PC-9 (cell line): ENCODE results near the gene KCNK5. TPM values are rescaled to one million over a fixed set of nuclear protein-coding genes. Genes with fewer than 3 reads are reported as not detected.

Source experiments
- BruUV-seq: library from RNA; stranded (reverse); fragments of 400-500 nt; replicated peaks from 2 replicates; lab custom pipeline; 2021; lab: Mats Ljungman, UMichigan
- CTCF ChIA-PET: fragments of 300-600 bp; sonication (Branson Sonifier 250); formaldehyde crosslinking; loops from one replicate; lab custom pipeline; 2022; ENCODE audit warnings: antibody characterized with exemption; lab: Charles Lee
- POLR2A ChIA-PET: fragments of 300-600 bp; sonication (Branson Sonifier 250); formaldehyde crosslinking; loops from one replicate; lab custom pipeline; 2022; ENCODE audit warnings: antibody characterized with exemption; ENCODE audit not compliant: unreplicated experiment; lab: Charles Lee
- DNase-seq, 2 experiments: peaks; one replicate each; pipeline versions ENCODE4 v3.0.0 to v3.0.0-alpha.2; 2015 to 2022; ENCODE audit warnings: mixed read lengths in 1 of 2
- H2AFZ ChIP-seq: fragments of 200-600 bp; sonication (generic); 2 replicates; pipeline ENCODE4 v1.8.1; 2017; ENCODE audit warnings: antibody characterized with exemption
- H3F3A ChIP-seq: fragments of 200-600 bp; sonication (generic); 2 replicates; pipeline ENCODE4 v1.8.1; 2017; ENCODE audit warnings: antibody characterized with exemption, mild to moderate bottlenecking, low read depth; ENCODE audit not compliant: insufficient read depth
- H3K27ac ChIP-seq: fragments of 200-600 bp; sonication (generic); 2 replicates; pipeline ENCODE4 v1.6.1; 2016; ENCODE audit warnings: mixed run types
- H3K27me3 ChIP-seq: fragments of 200-600 bp; sonication (generic); 2 replicates; pipeline ENCODE4 v1.6.1; 2016; ENCODE audit warnings: low read depth, mixed run types; ENCODE audit not compliant: insufficient read depth
- H3K36me3 ChIP-seq: fragments of 200-600 bp; sonication (generic); 2 replicates; pipeline ENCODE4 v1.6.1; 2016; ENCODE audit warnings: low read depth, mixed run types
- H3K4me1 ChIP-seq: fragments of 200-600 bp; sonication (generic); replicated peaks from 2 replicates; pipeline ENCODE4 v1.6.1; 2016; ENCODE audit warnings: mixed run types; ENCODE audit not compliant: insufficient read depth
- H3K4me2 ChIP-seq: fragments of 200-600 bp; sonication (generic); 2 replicates; pipeline ENCODE4 v1.6.1; 2017; ENCODE audit warnings: mixed run types
- H3K4me3 ChIP-seq: fragments of 200-600 bp; sonication (generic); 2 replicates; pipeline ENCODE4 v1.6.1; 2016; ENCODE audit warnings: mixed run types
- H3K79me2 ChIP-seq: fragments of 200-600 bp; sonication (generic); 2 replicates; pipeline ENCODE4 v1.6.1; 2017; ENCODE audit warnings: low read depth, mixed run types
- H3K9me2 ChIP-seq: fragments of 200-600 bp; sonication (generic); 2 replicates; pipeline ENCODE4 v1.8.1; 2017; ENCODE audit warnings: mild to moderate bottlenecking; ENCODE audit not compliant: insufficient read depth
- H3K9me3 ChIP-seq: fragments of 200-600 bp; sonication (generic); 2 replicates; pipeline ENCODE4 v1.8.1; 2016; ENCODE audit warnings: low read depth; ENCODE audit not compliant: insufficient read depth
- H4K20me1 ChIP-seq: fragments of 200-600 bp; sonication (generic); 2 replicates; pipeline ENCODE4 v1.8.1; 2017; ENCODE audit not compliant: insufficient read depth
- CTCF ChIP-seq: fragments of 200-600 bp; sonication (generic); conservative IDR thresholded peaks from 2 replicates; pipeline ENCODE4 v1.6.1; 2017; ENCODE audit warnings: mixed run types, antibody characterized with exemption, mild to moderate bottlenecking, moderate library complexity
- EZH2 ChIP-seq: fragments of 200-600 bp; sonication (generic); IDR thresholded peaks from 2 replicates; pipeline ENCODE4 v1.8.0; 2017; ENCODE audit warnings: antibody characterized with exemption, low read depth
- intact Hi-C: fragments of 100-400 bp; cut with micrococcal nuclease; formaldehyde crosslinking; loops from one replicate; pipeline ENCODE4 v1.10.0; 2022; ENCODE audit not compliant: unreplicated experiment
- total RNA-seq: library from RNA; stranded (reverse); gene quantifications from 2 replicates; pipeline ENCODE4 v1.2.3, GENCODE V29; 2021

KCNK5 gene
- total RNA-seq, 1 experiment from 2014 or later = 11.9 TPM

- H3K79me2 ChIP-seq = no peaks in the 10 kb centered on the region
- ChIA-PET POLR2A (no interaction called here), CTCF (interaction anchor here (0.5 kb wide), 1 partner anchor 1377 kb away, joined by 7 read pairs; no protein-coding TSS in a partner anchor)
- no peaks in the 10 kb centered on the region for H3F3A ChIP-seq
- no peak overlapping the region for H3K4me2 ChIP-seq
- no peaks in the 10 kb centered on the region for H3K27me3 ChIP-seq
- no peak overlapping the region for H2AFZ ChIP-seq
- no peaks in the 10 kb centered on the region for H3K36me3 ChIP-seq
- TF ChIP-seq CTCF (no peak), EZH2 (no peak)
- intact Hi-C loops = no loop called here
- peaks cover 2% of the 10 kb centered on the region for H3K9me3 ChIP-seq
- DNase-seq = peak in 1 of 2 experiments; percentile 32
- H3K4me1 ChIP-seq = no peaks in the 10 kb centered on the region
- H3K9me2 ChIP-seq = no peaks in the 10 kb centered on the region
- no TSS peak for BruUV-seq
- no peak overlapping the region for H3K27ac ChIP-seq
- no peaks in the 10 kb centered on the region for H4K20me1 ChIP-seq
- H3K4me3 ChIP-seq = no peak overlapping the region
Measured at GRCh38 chr6:39177130-39177529, 52.1 kb downstream of the KCNK5 start.

- POLR2A ChIA-PET = no interaction called here
- no peak overlapping the region for H3K4me2 ChIP-seq
- no peak overlapping the region for H3K27ac ChIP-seq
- no peaks in the 10 kb centered on the region for H3K27me3 ChIP-seq
- DNase-seq = no peak
- peaks cover 10% of the 10 kb centered on the region for H3K9me3 ChIP-seq
- no peaks in the 10 kb centered on the region for H3K79me2 ChIP-seq
- intact Hi-C loops = no loop called here
- TF ChIP-seq EZH2 (no peak), CTCF (no peak)
- peaks cover 31% of the 10 kb centered on the region for H3K4me1 ChIP-seq
- no peaks in the 10 kb centered on the region for H4K20me1 ChIP-seq
- CTCF ChIA-PET = no interaction called here
- BruUV-seq = no TSS peak
- H2AFZ ChIP-seq = no peak overlapping the region
- H3K36me3 ChIP-seq = 0 out of 2 replicates have a peak, but pooled peaks cover 4% of the 10 kb centered on the region
- H3K9me2 ChIP-seq = no peaks in the 10 kb centered on the region
- peaks cover 19% of the 10 kb centered on the region; the same call in 1 of the 2 replicates for H3F3A ChIP-seq
- H3K4me3 ChIP-seq = no peak overlapping the region
Measured at GRCh38 chr6:39173270-39173669, 56.0 kb downstream of the KCNK5 start.

GRCh38 chr6:39172377-39172757, 56.9 kb downstream of the KCNK5 start:
- no peaks in the 10 kb centered on the region for H3K27me3 ChIP-seq
- CTCF ChIA-PET = no interaction called here

More at GRCh38 chr6:39172377-39172757, 56.9 kb downstream of the KCNK5 start:
- DNase-seq = no peak
- Histone ChIP-seq H3K79me2 (no peaks in the 10 kb centered on the region), H3K4me2 (no peak overlapping the region), H3F3A (peaks cover 19% of the 10 kb centered on the region; the same call in 1 of the 2 replicates), H3K27ac (no peak overlapping the region), H3K4me1 (peaks cover 33% of the 10 kb centered on the region), H3K4me3 (no peak overlapping the region), H2AFZ (no peak overlapping the region), H3K9me2 (no peaks in the 10 kb centered on the region), H4K20me1 (no peaks in the 10 kb centered on the region), H3K9me3 (peaks cover 10% of the 10 kb centered on the region), H3K36me3 (0 out of 2 replicates have a peak, but pooled peaks cover 4% of the 10 kb centered on the region)
- intact Hi-C loops = no loop called here
- POLR2A ChIA-PET = no interaction called here
- no TSS peak for BruUV-seq
- TF ChIP-seq EZH2 = no peak
- no peak for TF ChIP-seq CTCF
